ENCODE data around the gene PALS2.

PALS2 gene

GRCh38 chr7:24580283-24580946 lies 7.2 kb downstream of the PALS2 start:
- no peak for DNase-seq (ENCODE audit: low read depth)
- no peak overlapping the region for H3K4me3 ChIP-seq (ENCODE audit: low read depth, low read length)
- no peak for TF ChIP-seq CTCF (IDR thresholded peaks at IDR 0.05; ENCODE audit: insufficient read depth, low read depth, low read length, missing control alignments)

GRCh38 chr7:24582166-24582565 lies 8.9 kb downstream of the PALS2 start:
- DNase-seq (ENCODE audit: low read depth), result no peak
- TF ChIP-seq CTCF (IDR thresholded peaks at IDR 0.05; ENCODE audit: insufficient read depth, low read depth, low read length, missing control alignments), result no peak
- H3K4me3 ChIP-seq (ENCODE audit: low read depth, low read length), result no peak overlapping the region

- DNase-seq (ENCODE audit: low read depth), result peak; percentile 68
- no peak overlapping the region for H3K4me3 ChIP-seq (ENCODE audit: low read depth, low read length)
- peak; percentile 53 for TF ChIP-seq CTCF (IDR thresholded peaks at IDR 0.05; ENCODE audit: insufficient read depth, low read depth, low read length, missing control alignments)
Measured at GRCh38 chr7:24587853-24588252, 14.6 kb downstream of the PALS2 start.

GRCh38 chr7:24591152-24591551 lies 17.9 kb downstream of the PALS2 start:
- peak; percentile 12 for TF ChIP-seq CTCF (IDR thresholded peaks at IDR 0.05; ENCODE audit: insufficient read depth, low read depth, low read length, missing control alignments)
- peak; percentile 28 for DNase-seq (ENCODE audit: low read depth)
- no peak overlapping the region for H3K4me3 ChIP-seq (ENCODE audit: low read depth, low read length)

- H3K4me3 ChIP-seq (ENCODE audit: low read depth, low read length), result peak overlapping the region; percentile 41
- no peak for TF ChIP-seq CTCF (IDR thresholded peaks at IDR 0.05; ENCODE audit: insufficient read depth, low read depth, low read length, missing control alignments)
- DNase-seq (ENCODE audit: low read depth), result peak; percentile 49
Measured at GRCh38 chr7:24595671-24596418, 22.6 kb downstream of the PALS2 start.

- no peak for TF ChIP-seq CTCF (IDR thresholded peaks at IDR 0.05; ENCODE audit: insufficient read depth, low read depth, low read length, missing control alignments)
- peak; percentile 45 for DNase-seq (ENCODE audit: low read depth)
- H3K4me3 ChIP-seq (ENCODE audit: low read depth, low read length), result peak overlapping the region; percentile 41; the same call in 1 of the 2 replicates
Measured at GRCh38 chr7:24597014-24597413, 23.8 kb downstream of the PALS2 start.

Measured in GM12865 (cell line).